MM.1S (cell line): ENCODE data around the gene EEF2K.
A peak's percentile ranks its signal among the peaks of the same experiment; 100 is the strongest.
"Not testable (repeated sequence)": the region's sequence is repeated elsewhere in the genome, so short reads cannot be mapped to it uniquely, and the experiment has no call there.

ENCODE experiments used
- DNase-seq: peaks from one replicate; pipeline ENCODE4 v3.0.0-alpha.2; 2015
- H2AFZ ChIP-seq: fragments of 300-600 bp; sonication (generic); 2 replicates; pipeline ENCODE4 v1.6.0; 2016; ENCODE audit warnings: antibody characterized with exemption, low read length
- H3F3A ChIP-seq: fragments of 300-600 bp; sonication (generic); 2 replicates; pipeline ENCODE4 v1.6.1; 2016; ENCODE audit warnings: mild to moderate bottlenecking, antibody characterized with exemption, low read length, moderate library complexity, mixed read lengths; ENCODE audit not compliant: insufficient read depth
- H3K27ac ChIP-seq: fragments of 300-600 bp; sonication (generic); 2 replicates; pipeline ENCODE4 v1.5.1; 2016; ENCODE audit warnings: mild to moderate bottlenecking, low read length
- H3K27me3 ChIP-seq: fragments of 300-600 bp; sonication (generic); replicated peaks from 2 replicates; pipeline ENCODE4 v1.6.0; 2016; ENCODE audit warnings: low read length; ENCODE audit not compliant: insufficient read depth
- H3K36me3 ChIP-seq: fragments of 300-600 bp; sonication (generic); replicated peaks from 2 replicates; pipeline ENCODE4 v1.6.1; 2016; ENCODE audit warnings: mild to moderate bottlenecking, low read length, mixed read lengths; ENCODE audit not compliant: insufficient read depth
- H3K4me1 ChIP-seq: fragments of 300-600 bp; sonication (generic); 2 replicates; pipeline ENCODE4 v1.6.1; 2016; ENCODE audit warnings: low read length, mixed read lengths
- H3K4me2 ChIP-seq: fragments of 300-600 bp; sonication (generic); 2 replicates; pipeline ENCODE4 v1.6.0; 2016; ENCODE audit warnings: low read depth, low read length
- H3K4me3 ChIP-seq: fragments of 300-600 bp; sonication (generic); 2 replicates; pipeline ENCODE4 v1.5.1; 2016; ENCODE audit warnings: low read length, mixed read lengths
- H3K79me2 ChIP-seq: fragments of 300-600 bp; sonication (generic); 2 replicates; pipeline ENCODE4 v1.6.1; 2016; ENCODE audit warnings: mixed run types, low read length, mixed read lengths
- H3K9ac ChIP-seq: fragments of 300-600 bp; sonication (generic); 2 replicates; pipeline ENCODE4 v1.6.1; 2016; ENCODE audit warnings: low read length, mixed read lengths
- H3K9me2 ChIP-seq: fragments of 300-600 bp; sonication (generic); replicated peaks from 2 replicates; pipeline ENCODE4 v1.6.1; 2016; ENCODE audit warnings: mild to moderate bottlenecking, low read length, mixed read lengths; ENCODE audit not compliant: insufficient read depth
- H3K9me3 ChIP-seq: fragments of 300-600 bp; sonication (generic); replicated peaks from 2 replicates; pipeline ENCODE4 v1.6.1; 2016; ENCODE audit warnings: mild to moderate bottlenecking, low read length, mixed read lengths; ENCODE audit not compliant: insufficient read depth
- H4K20me1 ChIP-seq: fragments of 300-600 bp; sonication (generic); 2 replicates; pipeline ENCODE4 v1.6.1; 2016; ENCODE audit warnings: mild to moderate bottlenecking, low read length, moderate library complexity, mixed read lengths; ENCODE audit not compliant: insufficient read depth
- EZH2 ChIP-seq: fragments of 300-600 bp; sonication (generic); optimal IDR thresholded peaks from 2 replicates; pipeline ENCODE3; 2017; ENCODE audit warnings: low read depth, mild to moderate bottlenecking, antibody characterized with exemption, low read length, mixed read lengths
- EZH2phosphoT487 ChIP-seq: fragments of 300-600 bp; sonication (generic); IDR thresholded peaks from 2 replicates; pipeline ENCODE4 v1.6.1; 2018; ENCODE audit warnings: antibody characterized with exemption, low read length
- TF ChIP-seq, protein P1 (sequence below): fragments of 300-600 bp; sonication (generic); IDR thresholded peaks from 2 replicates; pipeline ENCODE4 v1.5.1; 2016; ENCODE audit warnings: antibody characterized with exemption, low read length, mixed read lengths

EEF2K gene

DNA sequence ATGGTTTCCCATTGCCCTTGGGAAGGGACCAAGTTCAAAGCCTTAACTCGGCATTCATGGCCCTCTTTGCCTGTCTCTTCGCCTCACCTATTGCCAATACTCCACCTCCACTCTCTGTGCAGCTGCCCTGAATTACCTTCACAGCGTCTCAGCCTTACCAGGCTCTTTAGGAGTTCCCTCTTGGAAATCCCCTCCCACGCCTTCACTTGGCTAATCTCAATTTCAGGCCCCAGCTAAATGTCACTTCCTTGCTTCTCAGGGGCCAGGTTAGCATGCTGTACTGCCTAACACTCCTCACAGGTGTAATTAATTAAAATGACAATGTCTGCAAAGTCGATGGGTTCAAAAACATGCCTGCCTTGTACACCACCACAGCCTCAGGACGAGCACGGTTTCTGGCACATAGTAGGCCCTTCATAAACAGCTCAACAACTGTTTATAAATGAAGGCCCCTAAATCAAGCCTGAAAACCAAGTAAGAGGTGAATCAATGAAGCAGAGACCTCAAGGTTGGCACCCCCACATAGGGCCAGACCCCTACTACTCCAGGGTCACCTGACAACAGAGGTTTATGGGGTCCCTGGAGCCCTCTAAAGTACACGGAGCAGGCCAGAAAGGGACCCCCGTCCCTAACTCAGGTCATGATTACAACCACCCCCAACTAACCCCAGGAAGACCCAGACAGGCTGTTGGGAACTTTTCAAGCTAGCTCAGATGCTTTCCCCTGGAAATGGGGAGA lies 11.2 kb upstream of the EEF2K start:
- Histone ChIP-seq H2AFZ (no peak overlapping the region), H3F3A (peaks cover 55% of the 10 kb centered on the region), H3K36me3 (no peaks in the 10 kb centered on the region), H3K27me3 (no peaks in the 10 kb centered on the region), H3K4me2 (peak overlapping the region; percentile 18), H3K4me3 (no peak overlapping the region), H3K9ac (no peak overlapping the region; the same call in 1 of the 2 replicates), H3K9me3 (no peaks in the 10 kb centered on the region), H3K79me2 (no peaks in the 10 kb centered on the region), H3K4me1 (peaks cover 39% of the 10 kb centered on the region), H3K9me2 (no peaks in the 10 kb centered on the region), H3K27ac (peak overlapping the region; percentile 41; the same call in 1 of the 2 replicates), H4K20me1 (no peaks in the 10 kb centered on the region)
- TF ChIP-seq, protein P1, sequence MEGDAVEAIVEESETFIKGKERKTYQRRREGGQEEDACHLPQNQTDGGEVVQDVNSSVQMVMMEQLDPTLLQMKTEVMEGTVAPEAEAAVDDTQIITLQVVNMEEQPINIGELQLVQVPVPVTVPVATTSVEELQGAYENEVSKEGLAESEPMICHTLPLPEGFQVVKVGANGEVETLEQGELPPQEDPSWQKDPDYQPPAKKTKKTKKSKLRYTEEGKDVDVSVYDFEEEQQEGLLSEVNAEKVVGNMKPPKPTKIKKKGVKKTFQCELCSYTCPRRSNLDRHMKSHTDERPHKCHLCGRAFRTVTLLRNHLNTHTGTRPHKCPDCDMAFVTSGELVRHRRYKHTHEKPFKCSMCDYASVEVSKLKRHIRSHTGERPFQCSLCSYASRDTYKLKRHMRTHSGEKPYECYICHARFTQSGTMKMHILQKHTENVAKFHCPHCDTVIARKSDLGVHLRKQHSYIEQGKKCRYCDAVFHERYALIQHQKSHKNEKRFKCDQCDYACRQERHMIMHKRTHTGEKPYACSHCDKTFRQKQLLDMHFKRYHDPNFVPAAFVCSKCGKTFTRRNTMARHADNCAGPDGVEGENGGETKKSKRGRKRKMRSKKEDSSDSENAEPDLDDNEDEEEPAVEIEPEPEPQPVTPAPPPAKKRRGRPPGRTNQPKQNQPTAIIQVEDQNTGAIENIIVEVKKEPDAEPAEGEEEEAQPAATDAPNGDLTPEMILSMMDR, result no peak
- no peak for TF ChIP-seq EZH2
- TF ChIP-seq EZH2phosphoT487, result no peak
- DNase-seq, result peak; percentile 34

DNA sequence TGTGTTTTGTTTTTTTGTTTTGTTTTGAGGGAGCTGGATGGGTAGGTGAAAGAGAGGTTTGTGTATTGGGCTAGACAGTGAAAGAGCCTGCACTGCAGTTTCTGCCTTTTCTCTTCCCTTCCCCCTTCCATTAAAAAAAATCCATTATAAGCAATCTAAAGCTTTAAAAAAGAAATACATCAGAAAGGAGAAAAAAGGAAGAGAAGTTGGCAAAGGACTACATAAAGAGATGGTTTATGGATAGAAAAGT lies 10.7 kb upstream of the EEF2K start:
- no peaks in the 10 kb centered on the region for H3K9me3 ChIP-seq
- H3K4me3 ChIP-seq, result no peak overlapping the region
- TF ChIP-seq, protein P1, result no peak
- no peak for TF ChIP-seq EZH2
- TF ChIP-seq EZH2phosphoT487, result no peak
- H4K20me1 ChIP-seq, result no peaks in the 10 kb centered on the region
- H3K4me2 ChIP-seq, result peak overlapping the region; percentile 18
- peaks cover 42% of the 10 kb centered on the region for H3K4me1 ChIP-seq
- H3K79me2 ChIP-seq, result no peaks in the 10 kb centered on the region
- no peaks in the 10 kb centered on the region for H3K9me2 ChIP-seq
- peaks cover 56% of the 10 kb centered on the region for H3F3A ChIP-seq
- H3K27me3 ChIP-seq, result no peaks in the 10 kb centered on the region
- no peak for DNase-seq
- no peak overlapping the region; the same call in 1 of the 2 replicates for H3K9ac ChIP-seq
- H3K36me3 ChIP-seq, result no peaks in the 10 kb centered on the region
- no peak overlapping the region for H2AFZ ChIP-seq
- H3K27ac ChIP-seq, result peak overlapping the region; percentile 41; the same call in 1 of the 2 replicates

DNA sequence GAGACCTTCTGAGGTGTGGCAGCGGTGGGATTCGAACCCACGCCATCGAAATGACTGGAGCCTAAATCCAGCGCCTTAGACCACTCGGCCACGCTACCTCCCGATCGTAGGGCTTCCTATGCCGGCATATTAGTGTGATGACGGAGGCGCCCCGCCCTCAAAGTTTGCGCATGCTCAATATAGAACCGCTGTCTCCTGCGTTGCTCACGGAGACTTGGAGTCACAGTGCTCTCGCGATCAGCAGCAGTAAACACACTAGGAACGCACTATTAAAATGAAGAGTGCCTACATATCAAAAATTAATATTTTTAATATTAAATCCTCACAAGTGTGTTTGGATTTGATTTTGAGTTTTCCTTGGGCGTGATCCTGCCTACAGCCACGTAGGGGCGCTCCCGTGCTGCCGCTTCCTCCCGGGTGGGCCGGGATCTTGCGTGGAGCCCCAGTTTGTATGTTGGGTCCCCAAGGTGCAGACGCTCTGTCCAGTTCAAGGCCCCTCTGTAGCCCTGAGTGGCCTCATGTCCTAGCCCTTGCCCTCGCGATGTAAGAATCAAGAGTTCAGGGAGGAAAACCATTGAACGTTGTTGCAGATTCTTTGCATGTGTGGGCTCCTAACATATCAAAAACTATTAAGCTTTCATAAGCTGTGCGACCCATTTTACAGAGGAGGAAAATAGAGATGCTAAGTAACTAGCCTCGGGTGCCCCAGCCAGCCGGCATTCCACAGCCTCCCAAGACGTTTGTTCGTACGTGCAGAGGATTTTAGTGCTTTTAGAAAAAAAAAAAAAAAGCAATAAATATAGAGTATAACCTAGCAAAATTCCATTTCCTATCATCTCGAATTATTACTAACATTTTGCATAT lies 10.2 kb upstream of the EEF2K start:
- Histone ChIP-seq H3F3A (peaks cover 59% of the 10 kb centered on the region), H3K4me3 (peak overlapping the region; percentile 62), H3K4me1 (peaks cover 45% of the 10 kb centered on the region), H2AFZ (peak overlapping the region; percentile 68), H3K9ac (peak overlapping the region; percentile 56), H3K79me2 (no peaks in the 10 kb centered on the region), H3K27me3 (no peaks in the 10 kb centered on the region), H3K27ac (peak overlapping the region; percentile 41; the same call in 1 of the 2 replicates), H4K20me1 (no peaks in the 10 kb centered on the region), H3K9me2 (no peaks in the 10 kb centered on the region), H3K36me3 (no peaks in the 10 kb centered on the region), H3K9me3 (no peaks in the 10 kb centered on the region), H3K4me2 (peak overlapping the region; percentile 56)
- TF ChIP-seq, protein P1, result peak; percentile 80
- TF ChIP-seq EZH2phosphoT487, result no peak
- peak; percentile 90 for DNase-seq

DNA sequence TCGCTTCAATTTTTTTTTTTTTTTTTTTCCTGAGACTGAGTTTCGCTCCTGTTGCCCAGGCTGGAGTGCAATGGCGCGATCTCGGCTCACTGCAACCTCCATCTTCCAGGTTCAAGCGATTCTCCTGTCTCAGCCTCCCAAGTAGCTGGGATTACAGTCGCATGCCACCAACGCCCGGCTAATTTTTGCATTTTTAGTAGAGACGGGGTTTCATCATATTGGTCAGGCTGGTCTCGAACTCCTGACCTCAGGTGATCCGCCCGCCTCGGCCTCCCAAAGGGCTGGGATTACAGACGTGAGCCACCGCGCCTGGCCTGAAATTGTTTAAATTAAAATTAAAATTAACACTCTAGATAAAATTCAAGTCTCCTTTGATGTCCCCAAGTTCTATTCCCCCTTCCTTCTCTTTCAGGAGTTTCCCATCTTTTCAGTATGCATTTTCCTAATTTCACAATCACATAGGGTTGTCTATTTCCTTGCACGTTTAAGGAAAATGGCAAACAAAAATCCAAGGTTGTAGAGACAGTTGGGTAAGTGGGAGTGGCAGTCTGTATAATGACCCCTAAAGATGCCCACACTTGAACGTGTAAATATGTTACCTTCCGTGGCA lies 9.4 kb upstream of the EEF2K start:
- DNase-seq, H3K36me3 ChIP-seq, H3K9me2 ChIP-seq, H4K20me1 ChIP-seq, H3K9ac ChIP-seq, H3K9me3 ChIP-seq, H3K27ac ChIP-seq, H3K4me3 ChIP-seq, H3K79me2 ChIP-seq, H2AFZ ChIP-seq, H3K27me3 ChIP-seq: not testable (repeated sequence)
- H3F3A ChIP-seq, result peaks cover 61% of the 10 kb centered on the region
- peaks cover 50% of the 10 kb centered on the region for H3K4me1 ChIP-seq
- H3K4me2 ChIP-seq, result peak overlapping the region; percentile 56; the same call in 1 of the 2 replicates
